Common myeloid progenitor, CD34-positive (primary cell): ENCODE measurements around the gene TBC1D5.

ENCODE experiments used
- CTCF ChIA-PET: fragments of 350-600 bp; sonication (Branson Sonifier 250); formaldehyde crosslinking; loops from one replicate; lab custom pipeline; 2021; ENCODE audit warnings: antibody characterized with exemption; lab: Charles Lee
- POLR2A ChIA-PET: fragments of 350-600 bp; sonication (Branson Sonifier 250); formaldehyde crosslinking; loops from one replicate; lab custom pipeline; 2021; ENCODE audit warnings: antibody characterized with exemption; lab: Charles Lee
- DNase-seq, 3 donors: peaks; one replicate each; pipeline versions ENCODE4 v3.0.0 to v3.0.0-alpha.2; 2013
- H3K27ac ChIP-seq, 2 experiments: 1 replicate in 1 of 2; 2 replicates in 1 of 2; pipeline ENCODE4 v1.7.0; 2013; ENCODE audit warnings: inconsistent platforms in 2 of 2, low read length in 2 of 2, mild to moderate bottlenecking in 2 of 2, low read depth in 1 of 2, moderate library complexity in 1 of 2; ENCODE audit not compliant: severe bottlenecking in 2 of 2, insufficient read depth in 1 of 2, poor library complexity in 1 of 2
- H3K27me3 ChIP-seq, 5 experiments: replicated peaks in 2 of 5; 1 replicate in 3 of 5; 2 replicates in 2 of 5; pipeline versions ENCODE4 v1.6.1 to v1.7.0; 2013; ENCODE audit warnings: low read length in 4 of 5, mild to moderate bottlenecking in 2 of 5, moderate library complexity in 2 of 5, inconsistent platforms in 1 of 5; ENCODE audit not compliant: insufficient read depth in 5 of 5, control insufficient read depth in 4 of 5
- H3K36me3 ChIP-seq, 4 experiments: 1 replicate in 2 of 4; 2 replicates in 2 of 4; pipeline versions ENCODE4 v1.6.1 to v1.7.0; 2013; ENCODE audit warnings: low read length in 3 of 4, control low read depth in 1 of 4, mild to moderate bottlenecking in 1 of 4; ENCODE audit not compliant: control insufficient read depth in 4 of 4, insufficient read depth in 4 of 4
- H3K4me1 ChIP-seq, 4 experiments: 1 replicate in 3 of 4; 2 replicates in 1 of 4; pipeline versions ENCODE4 v1.6.1 to v1.7.1; 2013; ENCODE audit warnings: low read length in 3 of 4, mild to moderate bottlenecking in 3 of 4, control low read depth in 1 of 4, inconsistent platforms in 1 of 4, moderate library complexity in 1 of 4; ENCODE audit not compliant: control insufficient read depth in 4 of 4, insufficient read depth in 4 of 4; ENCODE audit errors: control extremely low read depth in 1 of 4
- H3K4me3 ChIP-seq, 7 experiments: 1 replicate in 4 of 7; 2 replicates in 3 of 7; pipeline versions ENCODE4 v1.5.1 to v1.7.0; 2013; ENCODE audit warnings: mild to moderate bottlenecking in 7 of 7, low read length in 6 of 7, moderate library complexity in 6 of 7, inconsistent platforms in 2 of 7, low read depth in 2 of 7, control low read depth in 1 of 7; ENCODE audit not compliant: insufficient read depth in 4 of 7, control insufficient read depth in 1 of 7; ENCODE audit errors: extremely low read depth in 1 of 7
- H3K9me3 ChIP-seq, 5 experiments: 1 replicate in 4 of 5; 2 replicates in 1 of 5; pipeline versions ENCODE4 v1.6.1 to v1.7.1; 2013; ENCODE audit warnings: low read length in 4 of 5, mild to moderate bottlenecking in 2 of 5, inconsistent platforms in 1 of 5, low read depth in 1 of 5, moderate library complexity in 1 of 5; ENCODE audit not compliant: control insufficient read depth in 4 of 5, insufficient read depth in 2 of 5; ENCODE audit errors: control extremely low read depth in 1 of 5
- WGBS: methylation state at CpG from one replicate; pipeline ENCODE4 v1.1.5; 2013; ENCODE audit not compliant: insufficient coverage; 5-methylcytosine and 5-hydroxymethylcytosine counted together

The TBC1D5 gene

GRCh38 chr3:17143893-17144664 lies 598.4 kb downstream of the TBC1D5 start:
- Histone ChIP-seq H3K9me3 (peaks cover 0 to 4% (median 0%) of the 10 kb centered on the region in 5 experiments), H3K4me3 (no peak overlapping the region), H3K27me3 (no peaks in the 10 kb centered on the region), H3K27ac (no peak overlapping the region), H3K4me1 (no peaks in the 10 kb centered on the region), H3K36me3 (no peaks in the 10 kb centered on the region)
- POLR2A ChIA-PET = no interaction called here
- WGBS = 96% methylated on average over 8 of the region's 10 CpGs
- CTCF ChIA-PET = no interaction called here
- no peak for DNase-seq

DNA sequence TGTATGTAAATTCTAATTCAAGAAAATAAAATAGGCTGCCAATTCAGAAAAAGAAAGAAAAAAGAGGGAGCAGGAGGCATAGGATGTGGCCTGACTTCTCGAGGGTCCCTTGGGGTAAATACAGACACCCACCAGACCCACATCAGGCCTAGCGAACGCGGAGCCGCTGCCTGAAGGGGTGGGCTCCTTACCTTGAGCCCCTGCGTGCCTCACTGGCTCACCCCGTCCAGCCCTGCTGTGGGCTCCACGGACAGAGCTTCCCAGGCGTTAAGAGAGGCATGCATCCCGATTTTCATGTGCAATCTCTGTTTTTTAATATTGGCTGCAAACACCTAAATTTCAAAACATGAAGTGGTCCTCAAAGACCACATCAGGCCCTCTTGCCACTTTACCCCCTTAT lies 599.9 kb downstream of the TBC1D5 start:
- Histone ChIP-seq H3K9me3 (peaks cover 0 to 7% (median 0%) of the 10 kb centered on the region in 5 experiments), H3K36me3 (no peaks in the 10 kb centered on the region), H3K4me3 (no peak overlapping the region), H3K4me1 (no peaks in the 10 kb centered on the region), H3K27ac (no peak overlapping the region), H3K27me3 (no peaks in the 10 kb centered on the region)
- WGBS = 96% methylated on average over 9 of the region's 10 CpGs
- ChIA-PET POLR2A (no interaction called here), CTCF (no interaction called here)
- no peak for DNase-seq

GRCh38 chr3:17141699-17142098 lies 600.7 kb downstream of the TBC1D5 start:
- POLR2A ChIA-PET = no interaction called here
- Histone ChIP-seq H3K9me3 (peaks cover 0 to 9% (median 3%) of the 10 kb centered on the region in 5 experiments), H3K27me3 (no peaks in the 10 kb centered on the region), H3K36me3 (no peaks in the 10 kb centered on the region), H3K27ac (no peak overlapping the region), H3K4me1 (no peaks in the 10 kb centered on the region), H3K4me3 (no peak overlapping the region)
- DNase-seq = no peak
- 96% methylated on average over 2 of the region's 4 CpGs for WGBS
- CTCF ChIA-PET = no interaction called here

GRCh38 chr3:17140670-17141505 lies 601.5 kb downstream of the TBC1D5 start:
- WGBS = 85% methylated on average over 10 of the region's 13 CpGs
- Histone ChIP-seq H3K27me3 (no peaks in the 10 kb centered on the region), H3K4me3 (no peak overlapping the region), H3K9me3 (peaks cover 0 to 9% (median 4%) of the 10 kb centered on the region in 5 experiments), H3K4me1 (no peaks in the 10 kb centered on the region), H3K36me3 (no peaks in the 10 kb centered on the region), H3K27ac (no peak overlapping the region)
- no peak for DNase-seq
- ChIA-PET CTCF (no interaction called here), POLR2A (no interaction called here)

DNA sequence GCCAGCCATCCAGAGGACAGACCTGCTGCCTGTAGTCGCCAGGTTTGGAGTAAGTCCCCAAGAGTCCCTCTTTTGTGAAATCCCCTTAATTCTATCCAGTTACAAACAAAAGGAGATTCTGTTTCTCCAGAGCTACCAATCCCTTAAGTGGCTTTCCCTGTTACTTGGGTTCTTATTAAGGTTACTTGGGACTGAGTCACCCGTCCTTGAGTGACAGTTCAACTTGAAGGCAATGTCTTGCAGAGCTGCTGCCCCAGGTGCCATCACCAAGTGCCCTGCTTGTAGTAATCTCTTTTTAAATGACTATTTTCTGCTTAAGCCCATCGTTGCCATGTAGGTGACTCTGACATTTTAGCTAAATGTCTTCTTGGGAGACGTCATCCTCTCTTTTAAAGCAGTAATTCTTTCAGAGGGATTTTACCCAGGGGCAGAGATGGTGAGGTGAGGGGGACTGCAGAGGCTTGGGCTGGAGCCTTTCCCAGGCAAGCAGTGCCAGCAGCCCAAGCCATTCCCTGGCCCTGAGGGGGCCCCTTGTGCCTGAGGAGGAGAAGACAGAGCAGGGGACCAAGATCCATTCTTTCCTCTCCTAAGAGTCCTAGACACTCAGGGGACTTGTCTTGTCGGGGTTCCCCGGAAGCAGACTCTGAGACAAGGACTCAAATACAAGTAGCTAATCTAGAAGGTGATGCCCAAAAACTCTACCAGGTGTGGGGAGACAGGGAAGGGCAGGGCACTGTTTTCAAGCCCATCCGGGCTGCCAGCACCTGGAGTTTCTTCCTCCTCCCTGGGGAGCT lies 604.0 kb downstream of the TBC1D5 start:
- Histone ChIP-seq H3K27ac (no peak overlapping the region), H3K36me3 (no peaks in the 10 kb centered on the region), H3K27me3 (no peaks in the 10 kb centered on the region), H3K4me1 (no peaks in the 10 kb centered on the region), H3K9me3 (peaks cover 0 to 17% (median 4%) of the 10 kb centered on the region in 5 experiments), H3K4me3 (no peak overlapping the region)
- 100% methylated on average over 2 of the region's 7 CpGs for WGBS
- ChIA-PET POLR2A (no interaction called here), CTCF (no interaction called here)
- DNase-seq = no peak

DNA sequence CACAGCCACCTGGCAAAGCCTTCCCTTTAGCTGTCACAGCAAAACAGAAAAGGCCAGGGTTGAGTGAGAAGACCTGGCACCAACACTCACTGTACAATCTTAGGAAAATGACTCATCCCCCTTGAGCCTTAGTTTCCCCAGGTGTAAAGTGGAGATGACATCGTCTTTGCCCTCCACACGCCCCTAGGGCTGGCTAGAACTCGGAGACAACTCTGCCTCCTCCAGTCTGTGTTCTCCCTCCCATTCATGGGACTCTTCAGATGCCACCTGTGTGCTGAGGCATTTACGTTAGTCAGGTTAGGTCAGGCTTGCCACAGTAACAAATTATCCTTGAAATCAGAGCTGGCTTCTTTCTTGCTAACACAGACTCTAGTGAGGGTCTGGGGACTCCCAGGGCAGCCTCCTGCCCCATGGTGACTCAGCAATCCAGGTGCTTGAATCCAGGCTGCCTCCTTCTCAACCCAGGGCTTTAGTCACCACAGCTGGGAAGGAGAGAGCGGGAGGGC lies 605.1 kb downstream of the TBC1D5 start:
- CTCF ChIA-PET = no interaction called here
- 94% methylated on average over 5 of the region's 5 CpGs for WGBS

More for the DNA sequence above, 605.1 kb downstream of the TBC1D5 start:
- no peak overlapping the region for H3K4me3 ChIP-seq
- peaks cover 0 to 14% (median 4%) of the 10 kb centered on the region in 5 experiments for H3K9me3 ChIP-seq
- no peaks in the 10 kb centered on the region for H3K36me3 ChIP-seq
- H3K4me1 ChIP-seq = no peaks in the 10 kb centered on the region
- no peaks in the 10 kb centered on the region for H3K27me3 ChIP-seq
- POLR2A ChIA-PET = no interaction called here
- H3K27ac ChIP-seq = no peak overlapping the region
- no peak for DNase-seq
